PC-3 (cell line): ENCODE results near the gene PRAMEF12.

Source experiments
- CTCF ChIP-seq: fragments of 300-600 bp; sonication (generic); conservative IDR thresholded peaks from 2 replicates; pipeline ENCODE4 v1.5.1; 2017; ENCODE audit warnings: antibody characterized with exemption, low read depth, mild to moderate bottlenecking, low read length
- EZH2 ChIP-seq: fragments of 300-600 bp; sonication (generic); IDR thresholded peaks from one replicate; pipeline ENCODE4 v1.6.1; 2017; ENCODE audit warnings: antibody characterized with exemption, mild to moderate bottlenecking, low read length; ENCODE audit not compliant: unreplicated experiment

- TF ChIP-seq CTCF, result peak; percentile 38
- no peak for TF ChIP-seq EZH2
These were observed 13.2 kb upstream of the PRAMEF12 start for GRCh38 chr1:12760256-12760795.
